Testis (tissue), 3 donors: Measurements from ENCODE around the gene ASIC2. TPM values are rescaled to one million over a fixed set of nuclear protein-coding genes. Genes with fewer than 3 reads are reported as not detected.

Experiments
- DNase-seq: peaks from one replicate; pipeline ENCODE4 v3.0.0-alpha.2; 2019
- H3K27ac ChIP-seq, 2 donors: fragments of 200-600 bp; sonication (generic); one replicate each; pipeline ENCODE4 v1.5.1; 2019
- H3K27me3 ChIP-seq: fragments of 200-600 bp; sonication (generic); one replicate; pipeline ENCODE4 v1.5.1; 2019
- H3K36me3 ChIP-seq: fragments of 200-600 bp; sonication (generic); one replicate; pipeline ENCODE4 v1.5.1; 2017; ENCODE audit warnings: low read depth; ENCODE audit errors: missing control alignments
- H3K4me1 ChIP-seq: fragments of 200-600 bp; sonication (generic); one replicate; pipeline ENCODE4 v1.5.1; 2019
- H3K4me3 ChIP-seq, 2 donors: fragments of 200-600 bp; sonication (generic); one replicate each; pipeline ENCODE4 v1.5.1; 2017 to 2019
- H3K9me3 ChIP-seq: fragments of 200-600 bp; sonication (generic); one replicate; pipeline ENCODE4 v1.5.1; 2017
- POLR2A ChIP-seq: fragments of 450-650 bp; IDR thresholded peaks from one replicate; pipeline ENCODE4 v1.6.1; 2017; ENCODE audit warnings: antibody characterized with exemption, mild to moderate bottlenecking, moderate library complexity
- WGBS, 2 donors: methylation state at CpG; one replicate each; pipeline ENCODE4 v1.1.5; 2018; 5-methylcytosine and 5-hydroxymethylcytosine counted together
- intact Hi-C: fragments of 100-400 bp; cut with DNase I; formaldehyde crosslinking; loops from one replicate; pipeline ENCODE4 v1.15.1; 2023; ENCODE audit warnings: low total_unique reads
- polyA plus RNA-seq: library from polyadenylated mRNA; stranded (reverse); fragments of 350-450 nt; fragmentation: Illumina TruSeq; extraction: RNeasy Lipid Tissue Mini Kit (QIAGEN cat#74804); gene quantifications from one replicate; pipeline ENCODE4 v1.2.3, GENCODE V29; 2014; ENCODE audit warnings: low read depth, low replicate concordance; ENCODE audit not compliant: insufficient read depth
- total RNA-seq, 2 donors: library from RNA; depleted of rRNA; stranded (reverse); fragments of >200 nt; gene quantifications; one replicate each; pipeline ENCODE4 v1.2.3, GENCODE V29; 2016
- TF ChIP-seq, protein P1 (sequence below), 3 experiments: fragments of 450-650 bp in 2 of 3; fragments of 200-600 bp in 1 of 3; sonication (generic) in 1 of 3; IDR thresholded peaks; one replicate each; pipeline ENCODE4 v1.5.1; 2016 to 2019; ENCODE audit warnings: antibody characterized with exemption in 3 of 3, mild to moderate bottlenecking in 2 of 3, moderate library complexity in 1 of 3

Gene ASIC2
- total and polyA plus RNA-seq, 3 donors from 2014 or later = 0.73 to 1.0 (median 0.81) TPM

DNA sequence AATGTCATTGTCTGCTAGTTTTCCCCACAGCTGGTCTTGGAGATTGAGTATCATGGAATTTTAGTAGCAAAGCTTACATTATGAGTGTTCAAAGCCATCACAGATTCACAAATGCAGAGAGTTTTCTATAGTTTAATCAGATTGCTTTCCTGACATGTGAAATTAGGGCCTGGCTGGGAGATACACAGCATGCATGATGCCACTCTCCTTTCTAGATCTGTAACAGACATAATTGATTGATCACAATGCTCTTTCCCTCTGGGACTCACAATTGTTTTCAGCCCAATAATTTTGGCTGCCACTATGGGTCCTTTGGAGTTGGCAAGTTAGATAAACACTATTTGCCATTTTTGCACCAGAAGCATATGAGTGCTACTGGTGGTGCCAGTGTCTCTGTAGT, 168.9 kb downstream of the ASIC2 start:
- intact Hi-C loops = no loop called here
- no peak for TF ChIP-seq POLR2A
- TF ChIP-seq, protein P1, sequence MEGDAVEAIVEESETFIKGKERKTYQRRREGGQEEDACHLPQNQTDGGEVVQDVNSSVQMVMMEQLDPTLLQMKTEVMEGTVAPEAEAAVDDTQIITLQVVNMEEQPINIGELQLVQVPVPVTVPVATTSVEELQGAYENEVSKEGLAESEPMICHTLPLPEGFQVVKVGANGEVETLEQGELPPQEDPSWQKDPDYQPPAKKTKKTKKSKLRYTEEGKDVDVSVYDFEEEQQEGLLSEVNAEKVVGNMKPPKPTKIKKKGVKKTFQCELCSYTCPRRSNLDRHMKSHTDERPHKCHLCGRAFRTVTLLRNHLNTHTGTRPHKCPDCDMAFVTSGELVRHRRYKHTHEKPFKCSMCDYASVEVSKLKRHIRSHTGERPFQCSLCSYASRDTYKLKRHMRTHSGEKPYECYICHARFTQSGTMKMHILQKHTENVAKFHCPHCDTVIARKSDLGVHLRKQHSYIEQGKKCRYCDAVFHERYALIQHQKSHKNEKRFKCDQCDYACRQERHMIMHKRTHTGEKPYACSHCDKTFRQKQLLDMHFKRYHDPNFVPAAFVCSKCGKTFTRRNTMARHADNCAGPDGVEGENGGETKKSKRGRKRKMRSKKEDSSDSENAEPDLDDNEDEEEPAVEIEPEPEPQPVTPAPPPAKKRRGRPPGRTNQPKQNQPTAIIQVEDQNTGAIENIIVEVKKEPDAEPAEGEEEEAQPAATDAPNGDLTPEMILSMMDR (IDR thresholded peaks at IDR 0.05) = no peak
- no peaks in the 10 kb centered on the region for H3K27me3 ChIP-seq

GRCh38 chr17:33121756-33122155, 171.3 kb downstream of the ASIC2 start:
- intact Hi-C loops = no loop called here
- no peaks in the 10 kb centered on the region for H3K9me3 ChIP-seq
- H3K27ac ChIP-seq = no peak overlapping the region
- no peak for DNase-seq
- no peak overlapping the region for H3K4me3 ChIP-seq
- H3K27me3 ChIP-seq = no peaks in the 10 kb centered on the region
- 77 to 88% methylated on average over 1 of the region's 1 CpG for WGBS, 2 donors
- TF ChIP-seq POLR2A = no peak
- TF ChIP-seq, protein P1 (IDR thresholded peaks at IDR 0.05) = no peak
- no peaks in the 10 kb centered on the region for H3K36me3 ChIP-seq
- H3K4me1 ChIP-seq = no peaks in the 10 kb centered on the region

More for the DNA sequence above, 168.9 kb downstream of the ASIC2 start:
- Histone ChIP-seq H3K27ac (no peak overlapping the region), H3K9me3 (no peaks in the 10 kb centered on the region), H3K36me3 (no peaks in the 10 kb centered on the region), H3K4me1 (no peaks in the 10 kb centered on the region), H3K4me3 (no peak overlapping the region)
- no peak for DNase-seq

DNA sequence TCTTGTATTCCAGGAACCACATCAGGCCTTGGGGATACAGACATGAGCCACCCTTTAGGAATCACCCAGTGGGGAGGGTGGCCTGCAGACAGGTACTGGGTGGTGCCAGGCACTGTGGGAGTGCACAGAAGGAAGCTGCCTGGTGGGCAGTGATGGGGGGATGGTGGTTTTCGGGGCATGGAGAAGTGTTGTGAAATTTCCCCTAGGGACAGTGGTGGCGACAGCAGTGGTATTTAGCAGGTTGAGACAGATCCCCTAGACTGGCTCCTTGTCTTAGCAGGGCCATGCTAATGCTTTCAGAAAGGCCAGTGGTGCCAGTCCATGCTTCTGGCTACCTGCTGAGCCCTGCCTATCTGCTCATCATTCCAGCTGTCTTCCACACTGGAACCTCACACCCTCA, 171.8 kb downstream of the ASIC2 start:
- no peaks in the 10 kb centered on the region for H3K4me1 ChIP-seq
- H3K27ac ChIP-seq = no peak overlapping the region
- H3K4me3 ChIP-seq = no peak overlapping the region
- DNase-seq = no peak
- intact Hi-C loops = no loop called here
- H3K9me3 ChIP-seq = no peaks in the 10 kb centered on the region
- 89 to 100% methylated on average over 2 of the region's 2 CpGs for WGBS, 2 donors
- H3K36me3 ChIP-seq = no peaks in the 10 kb centered on the region
- no peaks in the 10 kb centered on the region for H3K27me3 ChIP-seq
- no peak for TF ChIP-seq POLR2A
- TF ChIP-seq, protein P1 (IDR thresholded peaks at IDR 0.05) = no peak

GRCh38 chr17:33120103-33120502, 173.0 kb downstream of the ASIC2 start:
- TF ChIP-seq, protein P1 (IDR thresholded peaks at IDR 0.05) = no peak
- TF ChIP-seq POLR2A = no peak
- WGBS, 2 donors = 36 to 44% methylated on average over 5 of the region's 5 CpGs
- no peak overlapping the region for H3K27ac ChIP-seq
- no peaks in the 10 kb centered on the region for H3K4me1 ChIP-seq
- peak; percentile 28 for DNase-seq
- intact Hi-C loops = no loop called here
- H3K9me3 ChIP-seq = no peaks in the 10 kb centered on the region
- H3K27me3 ChIP-seq = no peaks in the 10 kb centered on the region
- no peak overlapping the region for H3K4me3 ChIP-seq
- H3K36me3 ChIP-seq = no peaks in the 10 kb centered on the region

DNA sequence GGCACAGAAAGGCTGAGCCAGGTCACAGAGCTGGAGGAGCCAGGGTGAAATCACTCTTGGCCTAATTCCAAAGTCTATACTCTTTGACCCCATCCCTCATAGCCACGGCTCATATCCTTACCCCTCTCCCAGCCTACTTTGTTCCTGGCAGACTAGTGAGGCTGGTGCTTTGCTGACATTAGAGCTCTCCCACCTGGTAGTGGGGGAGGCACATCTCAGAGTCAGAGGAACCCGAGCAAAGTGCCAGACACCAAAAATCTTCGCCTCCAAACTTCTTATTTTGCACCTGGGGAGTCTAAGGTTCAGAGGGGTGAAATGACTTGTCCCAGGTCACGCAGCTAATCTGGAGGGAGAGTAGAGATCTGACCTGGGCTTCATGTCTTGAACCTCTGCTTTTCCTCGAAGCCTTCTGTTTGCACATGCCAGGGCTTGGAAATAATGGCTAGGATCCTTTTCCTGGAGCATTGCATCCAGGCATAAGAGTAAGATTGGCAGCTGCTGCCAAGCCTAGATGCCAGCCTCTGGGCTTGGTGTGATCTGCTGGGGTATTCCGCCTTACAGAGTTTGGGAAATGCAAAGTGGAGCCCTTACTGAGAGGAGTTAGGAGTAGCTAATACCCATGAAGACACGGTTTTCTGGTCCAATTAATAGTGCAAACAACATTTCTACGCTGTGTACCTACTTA, 174.6 kb downstream of the ASIC2 start:
- no peaks in the 10 kb centered on the region for H3K4me1 ChIP-seq
- H3K36me3 ChIP-seq = no peaks in the 10 kb centered on the region
- WGBS, 2 donors = 83 to 86% methylated on average over 8 of the region's 8 CpGs
- intact Hi-C loops = no loop called here
- no peak overlapping the region for H3K27ac ChIP-seq
- no peak for DNase-seq
- H3K9me3 ChIP-seq = no peaks in the 10 kb centered on the region
- TF ChIP-seq POLR2A = no peak
- TF ChIP-seq, protein P1 (IDR thresholded peaks at IDR 0.05) = no peak
- H3K27me3 ChIP-seq = no peaks in the 10 kb centered on the region
- no peak overlapping the region for H3K4me3 ChIP-seq
